ENCODE measurements around the gene SPR.

Gene SPR

DNA sequence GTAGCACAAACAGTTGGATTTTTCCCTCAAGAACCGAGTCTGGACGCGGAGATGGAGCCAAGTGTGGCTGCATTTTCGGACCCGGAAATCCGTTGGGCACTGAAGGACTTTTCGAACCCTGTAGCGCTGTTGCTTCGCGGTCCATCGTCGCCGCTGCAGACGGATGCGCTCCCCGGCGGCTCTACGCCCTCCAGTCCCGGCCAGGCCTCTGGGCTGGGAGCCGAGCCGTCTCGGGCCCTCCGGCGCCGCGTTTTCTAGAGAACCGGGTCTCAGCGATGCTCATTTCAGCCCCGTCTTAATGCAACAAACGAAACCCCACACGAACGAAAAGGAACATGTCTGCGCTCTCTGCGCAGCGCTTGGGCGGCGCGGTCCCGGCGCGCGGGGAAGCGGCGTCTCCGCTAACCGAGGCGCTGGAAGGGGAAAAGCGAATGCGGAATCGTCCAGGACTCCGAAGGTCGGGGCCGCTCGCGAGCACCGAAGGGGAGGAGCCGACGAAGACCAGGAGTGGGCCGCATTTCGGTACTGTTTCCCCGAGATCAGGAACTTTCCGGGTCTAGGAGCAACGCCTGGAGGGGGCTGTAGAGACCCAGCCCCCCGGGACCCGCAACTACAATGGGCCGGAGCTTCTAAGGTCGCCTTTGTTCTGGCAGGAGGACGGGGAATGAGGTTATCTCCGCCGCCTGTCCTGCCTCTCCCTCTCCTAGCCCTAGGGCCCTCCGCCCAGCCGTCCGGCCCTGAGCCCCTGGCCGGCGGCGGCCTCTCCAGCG lies 33.3 kb downstream of the SPR start:
- CTCF ChIA-PET = interaction anchor here (0.7 to 1.8 kb wide), 5 partner anchors 27 to 292 kb away, joined by 3 to 7 read pairs (median 4); no protein-coding TSS in a partner anchor

DNA sequence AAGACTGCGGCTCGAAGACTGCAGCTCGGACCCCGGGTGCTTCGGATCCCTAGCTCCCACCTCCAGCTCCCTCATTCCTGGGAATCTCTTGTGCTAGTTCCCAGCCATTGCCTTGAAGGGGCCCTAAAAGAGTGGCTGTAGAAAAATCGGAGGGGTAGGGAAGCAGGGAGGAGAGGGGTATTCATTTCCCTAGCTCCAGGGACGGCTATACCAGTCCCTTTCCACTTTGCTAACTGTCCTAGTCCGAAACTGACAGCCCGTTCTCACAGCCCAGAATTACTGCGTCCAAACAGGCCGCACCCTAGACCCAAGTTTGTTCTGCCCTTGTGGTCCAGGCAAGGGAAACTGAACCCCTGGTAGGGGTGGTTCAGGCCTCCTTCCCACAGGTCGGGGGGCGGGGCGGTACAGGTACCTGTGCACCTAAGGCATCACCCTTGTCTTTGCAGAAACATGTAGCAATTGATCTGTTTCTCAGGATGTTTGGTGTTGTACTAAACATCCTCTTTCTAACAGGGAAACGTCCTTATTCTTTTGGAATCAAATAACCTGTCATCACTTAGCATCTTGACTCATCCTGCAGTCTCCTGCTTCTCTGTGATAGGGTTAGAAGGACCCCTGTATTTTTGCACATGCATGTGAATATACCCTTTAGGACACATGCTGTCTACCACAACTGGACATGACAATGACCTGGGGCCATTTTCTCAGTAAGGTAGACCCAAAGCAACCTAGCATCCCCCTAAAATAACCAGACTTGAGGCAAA lies 34.1 kb downstream of the SPR start:
- CTCF ChIA-PET = interaction anchor here (0.7 to 1.8 kb wide), 5 partner anchors 28 to 292 kb away, joined by 3 to 7 read pairs (median 4); no protein-coding TSS in a partner anchor
- H3K4me3 ChIP-seq (ENCODE audit: low read depth, low read length) = no peak overlapping the region

More for the DNA sequence above, 33.3 kb downstream of the SPR start:
- H3K4me3 ChIP-seq (ENCODE audit: low read depth, low read length) = no peak overlapping the region; the same call in 1 of the 2 replicates
- POLR2A ChIA-PET = no interaction called here
- TF ChIP-seq, protein P1, sequence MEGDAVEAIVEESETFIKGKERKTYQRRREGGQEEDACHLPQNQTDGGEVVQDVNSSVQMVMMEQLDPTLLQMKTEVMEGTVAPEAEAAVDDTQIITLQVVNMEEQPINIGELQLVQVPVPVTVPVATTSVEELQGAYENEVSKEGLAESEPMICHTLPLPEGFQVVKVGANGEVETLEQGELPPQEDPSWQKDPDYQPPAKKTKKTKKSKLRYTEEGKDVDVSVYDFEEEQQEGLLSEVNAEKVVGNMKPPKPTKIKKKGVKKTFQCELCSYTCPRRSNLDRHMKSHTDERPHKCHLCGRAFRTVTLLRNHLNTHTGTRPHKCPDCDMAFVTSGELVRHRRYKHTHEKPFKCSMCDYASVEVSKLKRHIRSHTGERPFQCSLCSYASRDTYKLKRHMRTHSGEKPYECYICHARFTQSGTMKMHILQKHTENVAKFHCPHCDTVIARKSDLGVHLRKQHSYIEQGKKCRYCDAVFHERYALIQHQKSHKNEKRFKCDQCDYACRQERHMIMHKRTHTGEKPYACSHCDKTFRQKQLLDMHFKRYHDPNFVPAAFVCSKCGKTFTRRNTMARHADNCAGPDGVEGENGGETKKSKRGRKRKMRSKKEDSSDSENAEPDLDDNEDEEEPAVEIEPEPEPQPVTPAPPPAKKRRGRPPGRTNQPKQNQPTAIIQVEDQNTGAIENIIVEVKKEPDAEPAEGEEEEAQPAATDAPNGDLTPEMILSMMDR (IDR thresholded peaks at IDR 0.05; ENCODE audit: insufficient read depth, low read length, missing control alignments) = no peak
- DNase-seq (ENCODE audit: low read depth, low spot score) = no peak

DNA sequence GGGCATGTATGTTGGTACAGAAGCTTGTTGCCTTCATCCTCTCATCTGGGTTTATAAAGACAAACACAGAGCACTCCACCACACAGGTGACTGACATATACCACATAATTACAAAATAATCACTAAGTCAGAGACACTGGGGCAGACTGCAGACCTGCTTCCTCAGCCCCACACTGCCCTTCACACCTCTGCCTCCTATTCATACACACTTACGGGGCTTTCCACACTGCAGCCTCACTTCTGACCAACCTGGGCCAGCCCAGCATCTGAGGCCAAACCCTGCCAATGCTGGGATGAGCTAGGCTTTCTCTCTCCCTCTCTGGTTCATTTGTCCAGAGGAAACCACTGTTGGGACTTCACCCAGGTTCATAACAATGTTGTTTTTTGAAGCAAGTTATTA lies 34.6 kb downstream of the SPR start:
- H3K4me3 ChIP-seq (ENCODE audit: low read depth, low read length) = no peak overlapping the region
- ChIA-PET CTCF (no interaction called here), POLR2A (no interaction called here)
- DNase-seq (ENCODE audit: low read depth, low spot score) = no peak
- TF ChIP-seq, protein P1 (IDR thresholded peaks at IDR 0.05; ENCODE audit: insufficient read depth, low read length, missing control alignments) = no peak

More for the DNA sequence above, 34.1 kb downstream of the SPR start:
- POLR2A ChIA-PET = no interaction called here
- TF ChIP-seq, protein P1 (IDR thresholded peaks at IDR 0.05; ENCODE audit: insufficient read depth, low read length, missing control alignments) = no peak
- DNase-seq (ENCODE audit: low read depth, low spot score) = no peak

DNA sequence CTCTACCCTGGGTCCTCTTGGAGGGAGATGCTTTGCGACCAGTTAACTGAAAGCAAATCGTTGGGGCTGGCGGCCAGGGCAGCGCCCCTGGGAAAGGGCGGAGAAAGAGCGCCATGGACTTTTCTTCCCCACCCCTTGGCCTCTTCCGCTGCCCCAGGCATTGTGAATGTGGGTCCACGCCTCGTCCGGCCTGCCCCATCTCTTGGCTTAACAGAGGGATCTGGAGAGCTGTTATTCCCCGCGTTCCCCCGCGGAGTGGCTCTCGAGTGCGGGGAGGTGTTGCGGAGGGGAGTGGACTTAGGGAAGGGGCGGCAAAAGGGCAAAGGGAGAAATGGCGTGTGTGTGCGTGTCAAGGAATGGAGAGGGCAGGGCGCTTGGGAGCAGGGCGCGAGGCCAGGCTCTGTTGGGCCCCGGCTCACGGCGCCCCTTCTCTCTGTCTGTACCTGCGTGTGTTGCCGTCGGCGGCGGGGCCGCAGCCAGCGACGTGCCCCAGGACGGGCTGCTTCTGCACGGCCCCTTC lies 36.7 kb downstream of the SPR start:
- TF ChIP-seq, protein P1 (IDR thresholded peaks at IDR 0.05; ENCODE audit: insufficient read depth, low read length, missing control alignments) = no peak
- H3K4me3 ChIP-seq (ENCODE audit: low read depth, low read length) = no peak overlapping the region
- no peak for DNase-seq (ENCODE audit: low read depth, low spot score)
- POLR2A ChIA-PET = no interaction called here
- CTCF ChIA-PET = interaction anchor here (0.8 to 1.4 kb wide), 3 partner anchors 9 to 163 kb away, joined by 3 read pairs; no protein-coding TSS in a partner anchor

DNA sequence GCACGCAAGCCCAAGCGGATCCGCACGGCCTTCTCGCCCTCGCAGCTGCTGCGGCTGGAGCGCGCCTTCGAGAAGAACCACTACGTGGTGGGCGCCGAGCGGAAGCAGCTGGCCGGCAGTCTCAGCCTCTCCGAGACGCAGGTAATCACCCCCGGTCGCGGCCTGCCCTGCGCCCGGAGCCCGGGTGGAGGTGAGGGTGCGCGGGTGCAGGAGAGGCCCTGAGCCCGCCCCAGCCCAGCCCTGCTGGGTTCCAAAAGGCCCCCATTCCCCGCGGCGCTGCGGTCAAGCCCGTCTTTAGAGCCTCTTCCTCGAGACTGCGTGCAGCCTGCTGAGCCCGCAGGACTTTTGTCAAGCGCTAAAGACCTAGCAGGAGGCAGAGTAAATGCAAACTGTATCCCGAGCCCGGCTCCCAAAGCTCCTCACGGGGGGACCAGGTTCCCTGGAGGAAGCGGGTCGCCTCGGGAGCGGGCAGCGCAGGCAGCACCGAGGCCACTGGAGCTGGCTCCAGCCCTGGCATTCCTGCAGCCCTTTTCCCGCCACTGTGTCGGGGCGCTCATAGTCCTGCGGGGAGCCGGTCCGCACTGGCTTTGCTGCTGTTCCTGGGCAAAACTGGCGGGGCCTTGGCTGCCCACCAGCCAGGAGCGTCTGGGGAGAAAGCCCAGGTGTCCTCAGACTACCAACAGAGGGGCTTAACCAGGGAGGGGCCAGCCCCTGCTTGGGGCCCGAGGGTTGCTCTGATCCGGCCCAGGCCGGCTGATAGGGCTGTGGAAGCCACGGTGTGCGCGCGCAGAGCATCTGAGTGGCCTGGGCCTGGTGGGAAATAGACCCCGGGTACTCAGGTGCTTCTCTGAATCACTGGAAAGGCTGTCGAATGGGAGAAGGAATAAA lies 37.4 kb downstream of the SPR start:
- ChIA-PET POLR2A (no interaction called here), CTCF (interaction anchor here (1.1 to 4.8 kb wide), 4 partner anchors 9 to 69 kb away, joined by 3 to 38 read pairs (median 4); partner anchors contain the start of gene SPR)
- TF ChIP-seq, protein P1 (IDR thresholded peaks at IDR 0.05; ENCODE audit: insufficient read depth, low read length, missing control alignments) = no peak
- DNase-seq (ENCODE audit: low read depth, low spot score) = no peak
- no peak overlapping the region for H3K4me3 ChIP-seq (ENCODE audit: low read depth, low read length)

All from AG04449 (cell line).